Measurements from ENCODE around the gene GBF1. TPM values are rescaled to one million over a fixed set of nuclear protein-coding genes. Genes with fewer than 3 reads are reported as not detected.

The GBF1 gene
- total RNA-seq, 6 experiments from 2014 or later: 22.6 to 27.2 (median 23.7) TPM

GRCh38 chr10:102420181-102420713 lies 174.9 kb downstream of the GBF1 start:
- H3K27ac ChIP-seq: peak overlapping the region in 2 of 3 donors; percentile 73 to 89
- H3K4me3 ChIP-seq: peak overlapping the region; percentile 86 to 90 (median 89)
- no peaks in the 10 kb centered on the region for H3K9me3 ChIP-seq
- DNase-seq (peak in 1 of 3 donors; percentile 48), ATAC-seq (no peak)
- peaks cover 0 to 5% (median 2%) of the 10 kb centered on the region in 4 donors for H3K36me3 ChIP-seq
- intact Hi-C loops (cut with DNase I): no loop called here
- H3K27me3 ChIP-seq: no peaks in the 10 kb centered on the region
- H3K4me1 ChIP-seq: peaks cover 0 to 25% (median 11%) of the 10 kb centered on the region in 4 donors
- WGBS (ENCODE audit: insufficient coverage, low coverage, low lambda C conversion rate, missing lambda C conversion rate): under 1% methylated on average over 11 of the region's 21 CpGs
- TF ChIP-seq CTCF (IDR thresholded peaks at IDR 0.05): no peak
- no peak for TF ChIP-seq POLR2A (IDR thresholded peaks at IDR 0.05)

GRCh38 chr10:102420714-102421506 lies 175.6 kb downstream of the GBF1 start, which contains the start of gene FBXL15:
TSS of gene FBXL15 (plus strand) at chr10:102420836. CDS start at chr10:102421130, 294 bp downstream.
- 0% methylated on average over 26 of the region's 66 CpGs for WGBS (ENCODE audit: insufficient coverage, low coverage, low lambda C conversion rate, missing lambda C conversion rate)
- H3K9me3 ChIP-seq: no peaks in the 10 kb centered on the region
- peak within 1 kb of the TSS; percentile 71 to 89 (median 73) for H3K27ac ChIP-seq
- ATAC-seq: peak; percentile 79 to 83 (median 80)
- intact Hi-C loops (cut with DNase I): no loop called here
- no peaks in the 10 kb centered on the region for H3K27me3 ChIP-seq
- H3K4me3 ChIP-seq: peak within 1 kb of the TSS; percentile 86 to 90 (median 89)
- TF ChIP-seq CTCF (IDR thresholded peaks at IDR 0.05) (no peak), POLR2A (IDR thresholded peaks at IDR 0.05) (peak; percentile 67)
- peaks cover 0 to 5% (median 2%) of the 10 kb centered on the region in 4 donors for H3K36me3 ChIP-seq
- DNase-seq: peak; percentile 95 to 97 (median 96)
- H3K4me1 ChIP-seq: peaks cover 0 to 25% (median 11%) of the 10 kb centered on the region in 4 donors

- peak overlapping the region; percentile 71 to 89 (median 73) for H3K27ac ChIP-seq
- ATAC-seq: peak in 1 of 4 donors; percentile 2
These were observed 176.1 kb downstream of the GBF1 start for GRCh38 chr10:102421507-102421756.

More at GRCh38 chr10:102421507-102421756, 176.1 kb downstream of the GBF1 start:
- WGBS (ENCODE audit: insufficient coverage, low coverage, low lambda C conversion rate, missing lambda C conversion rate): 0% methylated on average over 5 of the region's 14 CpGs
- Histone ChIP-seq H3K27me3 (no peaks in the 10 kb centered on the region), H3K4me1 (peaks cover 0 to 25% (median 11%) of the 10 kb centered on the region in 4 donors), H3K4me3 (peak overlapping the region; percentile 86 to 90 (median 89)), H3K9me3 (no peaks in the 10 kb centered on the region), H3K36me3 (peaks cover 0 to 5% (median 2%) of the 10 kb centered on the region in 4 donors)
- intact Hi-C loops (cut with DNase I): no loop called here
- no peak for TF ChIP-seq CTCF (IDR thresholded peaks at IDR 0.05)
- TF ChIP-seq POLR2A (IDR thresholded peaks at IDR 0.05): no peak
- DNase-seq: no peak

Data from right lobe of liver (tissue), 6 donors.